ENCODE results near the gene OS9. TPM values are rescaled to one million over a fixed set of nuclear protein-coding genes. Genes with fewer than 3 reads are reported as not detected.

OS9 gene
- total and polyA plus RNA-seq, 5 donors: 127 to 168 (median 147) TPM

- no peak for ATAC-seq
- no peaks in the 10 kb centered on the region for H3K27me3 ChIP-seq (ENCODE audit: control insufficient read depth, insufficient read depth)
- peaks cover 2% of the 10 kb centered on the region for H3K4me1 ChIP-seq (ENCODE audit: control insufficient read depth, insufficient read depth, low read length)
- H3K9me3 ChIP-seq (ENCODE audit: control insufficient read depth, low read length): no peaks in the 10 kb centered on the region
- H3K4me3 ChIP-seq (ENCODE audit: low read length): no peak overlapping the region
- H3K27ac ChIP-seq (ENCODE audit: low read length): no peak overlapping the region
- intact Hi-C loops (cut with DNase I): no loop called here
- DNase-seq: no peak
- WGBS: 84% methylated on average over 12 of the region's 12 CpGs
These were observed 30.3 kb downstream of the OS9 start for GRCh38 chr12:57724003-57724935.

- DNase-seq: no peak
- Histone ChIP-seq H3K9me3 (ENCODE audit: control insufficient read depth, low read length) (no peaks in the 10 kb centered on the region), H3K4me1 (ENCODE audit: control insufficient read depth, insufficient read depth, low read length) (peaks cover 2% of the 10 kb centered on the region), H3K27ac (ENCODE audit: low read length) (no peak overlapping the region), H3K4me3 (ENCODE audit: low read length) (no peak overlapping the region), H3K27me3 (ENCODE audit: control insufficient read depth, insufficient read depth) (no peaks in the 10 kb centered on the region)
- intact Hi-C loops (cut with DNase I): no loop called here
- WGBS: 52% methylated on average over 11 of the region's 11 CpGs
- no peak for ATAC-seq
These were observed 31.2 kb downstream of the OS9 start for GRCh38 chr12:57724936-57725740.

- DNase-seq (no peak), ATAC-seq (no peak)
- Histone ChIP-seq H3K4me3 (ENCODE audit: low read length) (no peak overlapping the region), H3K27me3 (ENCODE audit: control insufficient read depth, insufficient read depth) (no peaks in the 10 kb centered on the region), H3K27ac (ENCODE audit: low read length) (no peak overlapping the region), H3K9me3 (ENCODE audit: control insufficient read depth, low read length) (no peaks in the 10 kb centered on the region), H3K4me1 (ENCODE audit: control insufficient read depth, insufficient read depth, low read length) (peaks cover 2% of the 10 kb centered on the region)
- WGBS: 13% methylated on average over 10 of the region's 10 CpGs
- intact Hi-C loops (cut with DNase I): no loop called here
These were observed 31.9 kb downstream of the OS9 start for GRCh38 chr12:57725851-57726150.

GRCh38 chr12:57726151-57726883, 32.4 kb downstream of the OS9 start:
- no peaks in the 10 kb centered on the region for H3K27me3 ChIP-seq (ENCODE audit: control insufficient read depth, insufficient read depth)
- peak overlapping the region; percentile 39 for H3K4me3 ChIP-seq (ENCODE audit: low read length)
- intact Hi-C loops (cut with DNase I): no loop called here
- DNase-seq: peak; percentile 84 to 92 (median 88)
- ATAC-seq: peak; percentile 79 to 81
- no peaks in the 10 kb centered on the region for H3K9me3 ChIP-seq (ENCODE audit: control insufficient read depth, low read length)
- WGBS: 10% methylated on average over 79 of the region's 79 CpGs
- peaks cover 2% of the 10 kb centered on the region for H3K4me1 ChIP-seq (ENCODE audit: control insufficient read depth, insufficient read depth, low read length)
- no peak overlapping the region for H3K27ac ChIP-seq (ENCODE audit: low read length)

GRCh38 chr12:57726884-57727757, 33.2 kb downstream of the OS9 start:
- DNase-seq (peak; percentile 61 to 87 (median 82)), ATAC-seq (peak; percentile 53 to 56)
- 26% methylated on average over 76 of the region's 76 CpGs for WGBS
- intact Hi-C loops (cut with DNase I): no loop called here
- Histone ChIP-seq H3K27me3 (ENCODE audit: control insufficient read depth, insufficient read depth) (no peaks in the 10 kb centered on the region), H3K27ac (ENCODE audit: low read length) (no peak overlapping the region), H3K4me3 (ENCODE audit: low read length) (peak overlapping the region; percentile 39), H3K9me3 (ENCODE audit: control insufficient read depth, low read length) (no peaks in the 10 kb centered on the region), H3K4me1 (ENCODE audit: control insufficient read depth, insufficient read depth, low read length) (peaks cover 2% of the 10 kb centered on the region)

- intact Hi-C loops (cut with DNase I): no loop called here
- no peak for ATAC-seq
- no peak overlapping the region for H3K27ac ChIP-seq (ENCODE audit: low read length)
These were observed 33.9 kb downstream of the OS9 start for GRCh38 chr12:57727758-57728395.

GRCh38 chr12:57729321-57729844, 35.5 kb downstream of the OS9 start:
- Histone ChIP-seq H3K27me3 (ENCODE audit: control insufficient read depth, insufficient read depth) (no peaks in the 10 kb centered on the region), H3K4me1 (ENCODE audit: control insufficient read depth, insufficient read depth, low read length) (peaks cover 2% of the 10 kb centered on the region), H3K27ac (ENCODE audit: low read length) (no peak overlapping the region), H3K9me3 (ENCODE audit: control insufficient read depth, low read length) (no peaks in the 10 kb centered on the region), H3K4me3 (ENCODE audit: low read length) (no peak overlapping the region)
- DNase-seq (no peak), ATAC-seq (no peak)
- intact Hi-C loops (cut with DNase I): no loop called here
- 48% methylated on average over 5 of the region's 5 CpGs for WGBS

More at GRCh38 chr12:57727758-57728395, 33.9 kb downstream of the OS9 start:
- DNase-seq: no peak
- Histone ChIP-seq H3K27me3 (ENCODE audit: control insufficient read depth, insufficient read depth) (no peaks in the 10 kb centered on the region), H3K9me3 (ENCODE audit: control insufficient read depth, low read length) (no peaks in the 10 kb centered on the region), H3K4me1 (ENCODE audit: control insufficient read depth, insufficient read depth, low read length) (peaks cover 2% of the 10 kb centered on the region), H3K4me3 (ENCODE audit: low read length) (no peak overlapping the region)
- 46% methylated on average over 21 of the region's 21 CpGs for WGBS

GRCh38 chr12:57730336-57731067, 36.6 kb downstream of the OS9 start:
- 79% methylated on average over 13 of the region's 13 CpGs for WGBS
- no peaks in the 10 kb centered on the region for H3K27me3 ChIP-seq (ENCODE audit: control insufficient read depth, insufficient read depth)
- intact Hi-C loops (cut with DNase I): no loop called here

GRCh38 chr12:57731411-57732080, 37.6 kb downstream of the OS9 start:
- no peak for ATAC-seq

More at GRCh38 chr12:57730336-57731067, 36.6 kb downstream of the OS9 start:
- Histone ChIP-seq H3K4me1 (ENCODE audit: control insufficient read depth, insufficient read depth, low read length) (peaks cover 2% of the 10 kb centered on the region), H3K27ac (ENCODE audit: low read length) (no peak overlapping the region), H3K9me3 (ENCODE audit: control insufficient read depth, low read length) (no peaks in the 10 kb centered on the region), H3K4me3 (ENCODE audit: low read length) (no peak overlapping the region)
- ATAC-seq (no peak), DNase-seq (no peak)

More at GRCh38 chr12:57731411-57732080, 37.6 kb downstream of the OS9 start:
- Histone ChIP-seq H3K27me3 (ENCODE audit: control insufficient read depth, insufficient read depth) (no peaks in the 10 kb centered on the region), H3K4me3 (ENCODE audit: low read length) (no peak overlapping the region), H3K27ac (ENCODE audit: low read length) (no peak overlapping the region), H3K9me3 (ENCODE audit: control insufficient read depth, low read length) (no peaks in the 10 kb centered on the region), H3K4me1 (ENCODE audit: control insufficient read depth, insufficient read depth, low read length) (peaks cover 9% of the 10 kb centered on the region)
- DNase-seq: no peak
- intact Hi-C loops (cut with DNase I): no loop called here
- 78% methylated on average over 19 of the region's 19 CpGs for WGBS
